ENCODE results near the gene NUP98.
"Not testable (repeated sequence)": the region's sequence is repeated elsewhere in the genome, so short reads cannot be mapped to it uniquely, and the experiment has no call there.

NUP98 gene

DNA sequence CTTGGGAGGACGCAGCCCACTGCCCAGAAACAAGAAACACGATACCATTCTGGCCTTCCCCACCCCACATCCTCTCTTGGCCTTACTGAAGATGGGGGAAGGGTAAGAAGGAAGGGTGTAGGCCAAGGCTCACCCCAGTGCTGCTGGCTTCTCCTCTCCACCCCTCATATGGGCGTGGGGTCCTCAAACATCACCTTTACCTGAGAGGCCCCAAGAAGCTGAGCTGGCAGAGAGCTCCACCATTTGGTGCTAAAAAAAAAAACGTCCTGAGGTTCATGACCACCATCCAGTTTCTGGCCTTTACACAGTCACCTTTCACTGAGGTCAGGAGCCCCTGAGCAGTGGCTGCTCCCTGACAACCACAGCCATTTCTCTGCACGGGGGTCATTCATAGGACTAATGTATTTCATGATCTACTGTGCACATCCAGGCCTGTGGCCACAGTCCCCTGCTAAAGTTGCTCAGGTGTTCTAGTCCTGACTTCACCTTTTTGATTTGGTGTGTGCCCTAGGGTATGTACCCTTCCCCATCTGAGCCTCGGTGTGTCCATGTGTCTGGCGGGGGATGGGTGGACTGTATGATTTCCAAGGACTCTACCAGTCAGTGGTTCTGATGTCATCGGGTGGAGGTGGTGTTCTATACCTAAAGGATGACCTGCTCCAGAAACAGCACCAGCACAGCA lies 28.3 kb upstream of the NUP98 start:
- DNase-seq: no peak

- DNase-seq: peak; percentile 79
Observed at GRCh38 chr11:3824714-3825472, 27.5 kb upstream of the NUP98 start.

- DNase-seq: no peak
Observed at GRCh38 chr11:3823762-3824506, 26.6 kb upstream of the NUP98 start.

- no peak for DNase-seq
Observed at GRCh38 chr11:3823303-3823702, 25.9 kb upstream of the NUP98 start.

DNA sequence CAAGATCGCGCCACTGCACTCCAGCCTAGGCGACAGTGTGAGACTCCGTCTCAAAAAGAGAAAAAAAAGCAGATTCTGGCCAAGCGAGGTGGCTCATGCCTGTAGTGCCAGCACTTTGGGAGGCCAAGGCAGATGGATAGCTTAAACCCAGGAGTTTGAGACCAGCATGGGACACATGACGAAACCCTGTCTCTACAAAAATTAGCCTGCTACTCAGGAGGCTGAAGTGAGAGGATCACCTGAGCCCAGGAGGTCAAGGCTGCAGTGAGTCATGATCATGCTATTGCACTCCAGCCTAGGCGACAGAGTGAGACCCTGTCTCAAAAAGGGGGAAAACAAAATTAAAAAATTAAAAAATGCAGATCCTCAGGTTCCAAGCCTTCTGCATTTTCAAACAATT lies 25.0 kb upstream of the NUP98 start:
- no peak for DNase-seq

- no peak for DNase-seq
Observed at GRCh38 chr11:3820971-3821370, 23.6 kb upstream of the NUP98 start.

- DNase-seq: no peak
Observed at GRCh38 chr11:3817181-3817800, 19.9 kb upstream of the NUP98 start.

- DNase-seq: no peak
Observed at GRCh38 chr11:3816673-3817072, 19.3 kb upstream of the NUP98 start.

DNA sequence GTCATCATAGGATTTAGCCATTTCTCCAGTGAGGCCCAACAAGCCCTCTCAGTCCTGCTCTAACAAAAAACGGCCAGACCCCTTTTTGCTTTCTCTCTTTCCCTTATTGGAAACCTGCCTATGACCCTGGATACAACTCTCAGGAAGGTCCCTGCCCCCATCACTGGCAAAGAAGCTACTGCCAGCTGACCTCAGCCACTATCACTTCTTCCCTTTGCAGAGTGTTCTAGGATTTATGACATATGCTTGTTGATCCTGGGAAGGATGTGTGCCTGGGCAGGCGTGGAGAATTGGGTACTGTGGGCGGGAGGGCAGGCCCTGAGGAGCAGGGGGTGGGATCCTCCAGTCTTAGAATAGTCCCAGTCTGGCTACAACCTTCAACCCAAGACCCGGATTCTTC lies 18.5 kb upstream of the NUP98 start:
- no peak for DNase-seq

GRCh38 chr11:3814832-3815231 lies 17.5 kb upstream of the NUP98 start:
- DNase-seq: not testable (repeated sequence)

DNA sequence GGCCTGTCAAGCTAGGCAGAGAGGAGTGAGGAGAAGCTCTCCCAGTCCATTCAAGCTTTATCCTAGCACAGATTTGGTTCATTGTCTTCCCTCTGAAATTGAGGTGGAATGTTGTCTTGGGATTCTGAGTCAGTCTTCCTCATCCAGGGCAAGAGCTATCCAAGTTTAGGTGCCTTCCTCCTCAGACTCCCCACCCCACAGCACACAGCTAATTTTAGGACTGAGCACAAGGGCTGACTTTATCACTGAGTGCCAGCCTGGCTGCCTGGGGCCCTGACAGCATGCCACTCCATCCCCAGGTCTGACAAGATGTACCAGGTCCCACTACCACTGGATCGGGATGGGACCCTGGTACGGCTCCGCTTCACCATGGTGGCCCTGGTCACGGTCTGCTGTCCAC lies 13.6 kb upstream of the NUP98 start:
- no peak for DNase-seq

GRCh38 chr11:3810446-3810845 lies 13.1 kb upstream of the NUP98 start:
- DNase-seq: no peak

DNA sequence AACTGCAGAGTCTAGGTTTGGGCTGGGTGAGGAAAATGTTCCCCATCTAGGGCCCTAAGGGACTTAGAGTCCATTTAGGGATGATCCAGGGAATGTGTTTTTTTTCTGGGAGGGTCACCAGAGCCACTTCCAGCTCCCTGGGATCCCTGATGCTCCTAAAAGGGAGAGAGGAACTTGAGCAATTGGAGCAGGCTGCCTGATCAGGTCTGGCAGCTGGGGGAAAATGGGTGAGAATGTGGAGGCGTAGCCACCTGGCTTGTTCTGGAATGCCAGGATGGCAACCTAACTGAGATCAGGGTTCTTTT lies 12.2 kb upstream of the NUP98 start:
- DNase-seq: no peak

- peak; percentile 71 for DNase-seq
Observed at GRCh38 chr11:3808861-3809623, 11.7 kb upstream of the NUP98 start.

GRCh38 chr11:3807909-3808860 lies 10.8 kb upstream of the NUP98 start, which contains the start of gene PGAP2:
PGAP2 (plus strand) TSS chr11:3808560; CDS start chr11:3811260, 2,700 bp downstream.
- peak; percentile 58 for DNase-seq

- DNase-seq: no peak
Observed at GRCh38 chr11:3803726-3804495, 6.6 kb upstream of the NUP98 start.

GRCh38 chr11:3802011-3802790 lies 4.8 kb upstream of the NUP98 start:
- DNase-seq: no peak

- no peak for DNase-seq
Observed at GRCh38 chr11:3799873-3800272, 2.5 kb upstream of the NUP98 start.

GRCh38 chr11:3799143-3799542 lies 1.8 kb upstream of the NUP98 start:
- no peak for DNase-seq

- DNase-seq: no peak
Observed at GRCh38 chr11:3796801-3797328, 489 bp downstream of the NUP98 start.
